Central memory CD4-positive, alpha-beta T cell (primary cell): ENCODE data around the gene CPED1.
"Not testable (repeated sequence)": the region's sequence is repeated elsewhere in the genome, so short reads cannot be mapped to it uniquely, and the experiment has no call there.

ENCODE experiments used
- DNase-seq: peaks from one replicate; pipeline ENCODE4 v3.0.0; 2022

The CPED1 gene

DNA sequence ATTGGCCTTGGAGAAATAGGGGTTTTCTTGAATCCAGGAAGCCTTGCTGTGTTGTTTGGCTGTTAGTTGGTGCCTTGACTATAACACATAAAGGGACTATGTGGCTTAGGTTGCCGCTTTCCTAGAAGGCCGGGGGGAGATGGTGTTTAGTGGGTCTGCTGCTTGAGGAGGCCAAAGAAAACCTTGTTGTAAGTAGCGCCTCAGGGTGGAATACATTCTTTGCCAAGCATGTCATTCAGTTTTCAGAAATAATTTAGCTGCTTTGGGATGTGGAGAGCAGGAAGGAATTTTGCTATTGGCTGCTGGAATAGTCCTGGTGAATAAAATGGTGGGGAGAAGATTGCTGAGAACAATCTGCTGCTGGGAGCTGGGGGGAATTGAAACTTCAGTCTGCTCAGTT lies 207.4 kb downstream of the CPED1 start:
- no peak for DNase-seq

DNA sequence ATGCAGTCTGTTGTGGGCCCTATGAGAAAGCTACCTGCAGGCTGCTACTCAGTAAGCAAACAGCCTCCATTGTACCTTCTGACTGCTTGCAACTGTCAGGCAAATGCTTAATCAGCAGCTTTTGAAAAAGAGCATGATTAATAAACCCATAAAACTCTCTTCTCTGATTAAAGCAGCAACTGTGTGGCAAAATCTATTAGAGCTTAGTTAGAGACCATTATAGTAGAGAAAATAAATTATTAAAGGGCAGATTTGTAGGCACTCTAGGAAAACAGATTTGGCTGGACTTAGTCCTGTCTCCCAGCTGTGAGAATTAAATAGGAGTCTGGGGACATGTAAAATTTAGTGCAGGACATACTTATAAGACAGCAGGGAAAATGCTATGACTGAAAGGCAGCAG lies 207.8 kb downstream of the CPED1 start:
- no peak for DNase-seq

DNA sequence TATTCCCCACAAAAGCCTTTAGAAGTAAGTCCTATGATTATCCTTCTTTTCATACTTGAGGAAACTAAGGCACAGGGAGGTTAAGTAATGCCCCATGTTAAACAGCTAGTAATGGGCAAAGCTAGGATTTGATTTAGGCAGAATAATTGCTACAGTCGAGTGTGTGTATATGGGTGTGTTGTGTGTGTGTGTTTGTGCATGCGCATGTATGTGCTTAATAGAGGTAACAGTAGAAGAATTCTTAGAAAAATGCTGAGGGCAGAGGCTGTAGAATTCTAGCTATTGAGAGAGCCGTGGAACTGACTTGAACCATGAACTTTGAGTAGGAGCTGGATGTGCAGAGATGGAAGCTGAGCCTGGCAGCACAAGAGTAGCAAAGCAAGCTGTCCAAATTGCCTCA lies 208.9 kb downstream of the CPED1 start:
- DNase-seq: no peak

DNA sequence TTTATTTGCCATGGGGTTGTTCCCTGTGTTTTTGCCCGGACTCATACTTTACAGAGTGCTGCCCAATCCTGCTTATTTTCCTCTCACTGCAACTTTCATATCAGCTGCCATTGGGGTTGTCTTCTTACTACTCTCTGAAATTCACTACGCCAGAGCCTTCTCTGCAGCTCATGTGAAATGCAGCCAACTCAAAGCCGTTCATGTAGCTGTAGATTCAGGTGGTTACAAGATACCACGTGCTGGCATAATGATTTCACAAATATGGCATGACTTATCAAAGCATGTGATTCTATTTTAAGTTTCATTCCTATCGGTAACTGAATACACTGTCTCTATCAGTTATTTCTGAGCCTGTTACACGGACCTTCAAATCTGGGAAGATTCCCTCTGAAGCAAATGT lies 210.0 kb downstream of the CPED1 start:
- DNase-seq: no peak

DNA sequence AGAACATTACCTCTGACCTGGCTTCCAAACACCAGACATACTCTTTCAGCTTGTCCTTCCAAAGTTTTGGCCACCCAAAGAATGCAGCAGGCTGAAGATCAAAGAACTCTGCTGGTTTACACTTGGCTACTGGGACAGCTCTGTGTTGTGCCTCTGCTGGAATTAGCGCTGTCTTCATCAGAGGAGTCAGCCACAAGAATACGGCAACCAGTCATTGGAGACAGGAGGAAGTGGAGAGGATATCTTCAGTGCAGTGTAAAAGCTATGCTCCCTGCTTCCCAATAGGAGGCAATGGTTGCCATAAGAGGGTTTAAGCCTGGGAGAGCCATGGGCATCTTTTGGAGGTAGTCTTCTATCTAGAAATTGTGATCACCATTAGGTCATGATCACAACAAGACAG lies 213.6 kb downstream of the CPED1 start:
- no peak for DNase-seq

DNA sequence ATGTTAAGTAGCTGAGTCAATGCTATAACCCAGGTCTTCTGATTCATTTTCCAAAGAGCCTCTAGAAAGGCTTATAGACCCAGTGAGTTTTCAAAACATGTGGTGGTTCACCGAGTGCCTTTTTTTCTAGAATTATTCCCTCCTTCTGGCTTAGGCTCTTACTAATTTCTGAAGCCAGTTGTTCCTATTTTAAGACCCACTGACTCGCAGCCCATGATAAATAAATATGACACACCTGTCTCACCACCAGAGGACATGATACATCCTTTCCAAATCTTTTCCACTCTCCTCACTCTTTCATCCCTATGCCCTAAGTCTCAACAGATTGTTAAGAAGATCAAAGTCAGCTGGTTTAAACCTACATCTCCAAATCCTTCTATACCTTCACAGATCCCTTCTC lies 214.3 kb downstream of the CPED1 start:
- DNase-seq: no peak

DNA sequence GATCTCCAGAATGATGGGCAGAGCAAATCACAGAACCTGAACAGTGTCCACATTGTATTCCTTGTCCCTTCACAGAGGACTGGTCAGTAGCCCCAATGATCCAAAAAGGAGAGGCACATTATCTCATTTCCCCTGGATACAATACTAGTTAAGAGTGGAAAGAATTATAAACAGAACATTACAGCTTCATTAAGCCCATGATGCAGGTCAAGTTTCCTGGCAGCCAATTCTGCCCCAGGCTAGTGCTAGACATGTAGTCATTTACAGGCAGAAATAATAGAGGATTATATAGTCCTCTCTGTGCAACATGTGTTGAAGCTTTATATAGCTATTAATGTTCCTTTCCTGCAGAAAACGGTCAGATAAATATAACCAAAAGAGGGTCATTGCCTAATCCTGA lies 216.0 kb downstream of the CPED1 start:
- DNase-seq: no peak

DNA sequence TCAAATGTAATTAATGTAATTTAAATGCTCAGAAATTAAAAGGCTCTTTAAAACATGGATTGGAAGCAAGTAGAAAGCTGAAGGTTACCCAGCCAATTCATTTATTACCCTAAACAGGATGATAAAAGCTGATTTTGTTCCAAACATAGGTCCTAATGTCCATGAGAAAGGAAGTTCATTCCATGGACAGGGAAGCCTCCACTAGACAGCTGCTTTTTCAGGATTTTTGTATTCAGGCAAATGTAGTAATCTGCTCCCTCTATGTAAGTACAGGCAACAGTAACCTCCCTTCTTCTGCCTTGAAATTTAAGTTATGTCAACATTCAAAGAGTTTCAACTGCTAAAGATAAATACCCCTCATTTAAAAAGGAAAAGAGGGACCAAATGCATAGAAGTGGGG lies 217.3 kb downstream of the CPED1 start:
- no peak for DNase-seq

DNA sequence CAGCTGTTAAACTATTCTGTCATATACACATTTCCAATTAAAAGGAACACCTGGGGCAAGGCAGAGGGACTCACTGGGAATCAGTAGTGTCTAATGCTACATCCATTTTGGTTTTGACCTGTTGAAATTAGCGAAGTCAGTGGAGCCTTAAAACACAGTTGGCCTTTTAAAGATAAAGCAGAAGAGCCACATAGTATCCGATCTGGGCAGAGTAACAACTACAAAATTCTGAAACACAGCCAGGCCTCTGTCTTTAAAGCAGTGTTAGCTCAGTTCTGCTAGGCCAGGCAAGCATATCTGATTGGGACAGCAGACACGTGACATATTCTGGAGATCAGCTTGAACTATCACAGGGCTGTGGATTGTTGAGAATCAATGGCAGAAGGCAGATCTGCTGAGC lies 222.7 kb downstream of the CPED1 start:
- DNase-seq: no peak

DNA sequence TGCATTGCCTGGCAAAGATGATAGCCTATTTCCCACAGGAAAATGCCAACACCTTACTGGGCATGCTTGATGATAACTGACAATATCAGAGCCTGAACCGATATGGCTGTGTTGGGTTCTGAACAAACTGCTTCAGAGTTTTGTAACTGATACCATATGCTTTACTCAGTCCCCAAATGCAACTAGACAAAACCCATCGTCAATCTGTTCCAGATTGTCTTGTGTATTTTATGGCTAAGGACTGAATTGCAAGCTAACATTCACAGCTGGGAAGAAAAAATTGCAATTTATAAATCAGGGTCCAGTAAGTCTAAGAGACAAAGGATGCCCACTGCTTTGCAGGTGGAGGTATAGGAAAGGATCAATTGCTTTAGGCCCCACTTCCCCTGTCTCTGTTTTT lies 223.5 kb downstream of the CPED1 start:
- DNase-seq: no peak

DNA sequence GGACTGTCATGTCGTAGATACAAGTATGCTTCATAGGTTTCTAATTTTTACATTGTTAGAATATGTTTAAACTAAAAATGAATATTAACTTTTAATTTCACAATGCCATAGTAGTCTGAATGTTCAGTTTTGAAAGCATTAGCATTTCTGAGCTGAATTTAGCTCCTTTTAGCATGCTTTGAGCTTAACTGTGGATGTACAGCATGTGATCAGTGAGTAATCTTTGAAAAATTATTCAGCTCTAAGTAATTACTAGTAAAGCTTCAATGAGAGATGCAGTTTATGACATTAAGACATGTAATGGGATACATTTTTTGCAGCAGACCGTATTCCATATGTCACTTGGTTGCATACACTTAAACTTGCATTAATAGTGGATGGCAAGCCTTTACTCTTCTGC lies 226.1 kb downstream of the CPED1 start:
- DNase-seq: no peak

DNA sequence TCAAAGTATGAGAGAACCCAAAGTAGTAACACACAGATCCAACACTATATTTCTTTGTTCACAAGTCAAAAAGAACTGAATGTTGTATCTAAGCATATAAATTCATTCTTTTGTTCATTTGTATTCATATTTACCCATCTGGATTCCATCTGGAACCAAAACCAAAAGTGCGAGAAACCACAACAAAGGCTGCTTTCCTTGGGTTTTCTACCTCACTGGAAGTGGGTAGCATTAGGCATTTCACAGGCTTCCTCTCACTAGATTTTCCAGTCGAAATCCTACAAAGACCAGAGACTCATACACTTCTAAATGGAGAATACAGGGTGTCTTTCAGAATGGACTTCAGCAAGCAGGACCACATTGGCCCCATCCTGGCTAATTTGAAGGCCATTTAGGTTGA lies 230.5 kb downstream of the CPED1 start:
- no peak for DNase-seq

DNA sequence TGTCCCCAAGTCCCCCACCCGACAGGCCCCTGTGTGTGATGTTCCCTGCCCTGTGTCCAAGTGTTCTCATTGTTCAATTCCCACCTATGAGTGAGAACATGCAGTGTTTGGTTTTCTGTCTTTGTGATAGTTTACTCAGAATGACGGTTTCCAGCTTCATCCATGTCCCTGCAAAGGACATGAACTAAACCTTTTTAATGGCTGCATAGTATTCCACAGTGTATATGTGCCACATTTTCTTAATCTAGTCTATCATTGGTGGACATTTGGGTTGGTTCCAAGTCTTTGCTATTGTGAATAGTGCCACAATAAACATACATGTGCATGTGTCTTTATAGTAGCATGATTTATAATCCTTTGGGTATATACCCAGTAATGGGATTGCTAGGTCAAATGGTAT lies 232.6 kb downstream of the CPED1 start:
- not testable (repeated sequence) for DNase-seq

DNA sequence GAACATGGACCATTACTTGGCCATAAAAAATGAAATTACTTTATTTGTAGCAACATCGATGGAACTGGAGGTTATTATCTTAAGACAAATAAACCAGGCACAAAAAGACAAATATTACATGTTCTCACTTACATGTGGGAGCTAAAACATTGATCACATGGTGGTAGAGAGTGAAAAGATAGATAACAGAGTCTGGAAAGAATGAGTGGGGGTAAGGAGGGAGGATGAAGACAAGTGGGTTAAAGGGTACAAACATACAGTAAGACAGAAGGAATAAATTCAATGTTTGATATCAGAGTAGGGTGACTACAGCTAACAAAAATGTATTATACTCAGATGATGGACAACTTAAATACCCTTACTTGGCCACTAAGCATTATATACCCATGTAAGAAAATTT lies 240.3 kb downstream of the CPED1 start:
- no peak for DNase-seq

DNA sequence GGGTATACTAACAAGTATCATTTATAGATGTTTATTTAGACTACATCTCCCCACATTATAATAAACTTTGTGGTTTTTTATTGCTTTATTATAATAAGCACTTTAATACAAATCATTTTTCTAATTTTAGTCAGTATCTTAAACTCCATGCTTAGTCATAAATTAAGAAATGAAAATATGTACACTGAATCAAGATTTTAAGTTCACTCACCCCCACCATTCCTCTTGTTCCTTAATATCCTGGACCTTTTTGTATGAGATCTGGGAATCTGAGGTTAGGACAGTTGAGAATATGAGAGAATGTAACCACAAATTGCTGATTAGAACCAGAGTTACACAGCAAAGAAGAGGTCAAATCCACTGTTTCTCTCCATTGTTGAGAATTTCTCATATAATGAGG lies 246.7 kb downstream of the CPED1 start:
- DNase-seq: no peak

DNA sequence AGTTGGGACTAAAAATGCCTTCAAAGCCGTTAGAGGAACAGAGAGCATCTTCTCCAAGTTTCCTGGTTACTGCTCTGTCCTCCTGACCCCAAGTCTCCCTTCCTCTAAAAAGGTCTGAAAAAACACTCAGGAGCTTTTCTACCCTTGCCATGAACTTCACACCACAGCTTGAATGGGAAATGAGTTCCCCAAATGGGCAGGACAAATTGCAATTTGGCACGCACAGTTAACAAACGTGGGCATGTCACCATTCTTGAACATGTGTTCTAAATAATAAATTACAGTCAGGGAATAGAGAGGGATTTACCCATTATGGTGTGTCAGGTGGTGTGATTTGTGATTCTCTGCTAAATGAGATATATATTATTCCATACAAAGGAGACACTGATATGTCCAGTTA lies 249.1 kb downstream of the CPED1 start:
- no peak for DNase-seq

DNA sequence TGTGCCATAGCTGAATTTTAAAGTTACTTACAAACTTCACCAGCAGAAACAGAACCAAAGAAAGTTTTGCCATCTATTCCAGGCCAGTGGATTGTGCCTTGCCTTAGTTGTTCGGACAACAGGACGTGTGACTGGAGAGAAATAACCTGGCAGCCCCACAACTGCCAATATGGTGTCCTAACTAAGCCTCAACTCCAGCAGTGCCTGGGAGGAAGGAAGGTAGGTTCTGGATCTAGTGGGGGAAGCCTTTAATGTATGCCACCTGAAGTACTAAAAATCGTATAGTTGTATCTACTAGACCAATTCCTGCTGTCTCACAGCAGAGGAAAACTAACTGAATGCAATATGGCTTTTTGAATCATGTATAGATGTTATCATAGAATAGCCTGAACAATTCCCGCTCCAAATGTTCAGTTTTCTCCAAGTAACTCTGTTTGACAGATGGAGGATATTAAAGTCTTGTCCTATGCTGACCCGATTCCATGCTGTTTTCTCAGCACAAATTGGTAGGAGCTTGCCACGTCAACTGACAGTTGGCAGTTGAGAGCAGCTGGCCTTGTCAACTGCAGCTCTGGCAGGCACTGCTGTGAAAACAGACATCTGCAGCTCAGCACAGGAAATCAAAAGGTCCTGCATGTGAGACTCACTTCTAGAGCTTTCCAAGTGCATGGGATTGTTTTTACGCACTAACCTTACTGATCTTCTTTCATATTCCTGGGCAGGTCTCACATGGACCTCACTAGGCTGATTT lies 255.8 kb downstream of the CPED1 start:
- no peak for DNase-seq

DNA sequence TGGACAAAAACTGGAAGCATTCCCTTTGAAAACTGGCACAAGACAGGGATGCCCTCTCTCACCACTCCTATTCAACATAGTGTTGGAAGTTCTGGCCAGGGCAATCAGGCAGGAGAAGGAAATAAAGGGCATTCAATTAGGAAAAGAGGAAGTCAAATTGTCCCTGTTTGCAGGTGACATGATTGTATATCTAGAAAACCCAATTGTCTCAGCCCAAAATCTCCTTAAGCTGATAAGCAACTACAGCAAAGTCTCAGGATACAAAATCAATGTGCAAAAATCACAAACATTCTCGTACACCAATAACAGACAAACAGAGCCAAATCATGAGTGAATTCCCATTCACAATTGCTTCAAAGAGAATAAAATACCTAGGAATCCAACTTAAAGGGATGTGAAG lies 262.9 kb downstream of the CPED1 start:
- not testable (repeated sequence) for DNase-seq

DNA sequence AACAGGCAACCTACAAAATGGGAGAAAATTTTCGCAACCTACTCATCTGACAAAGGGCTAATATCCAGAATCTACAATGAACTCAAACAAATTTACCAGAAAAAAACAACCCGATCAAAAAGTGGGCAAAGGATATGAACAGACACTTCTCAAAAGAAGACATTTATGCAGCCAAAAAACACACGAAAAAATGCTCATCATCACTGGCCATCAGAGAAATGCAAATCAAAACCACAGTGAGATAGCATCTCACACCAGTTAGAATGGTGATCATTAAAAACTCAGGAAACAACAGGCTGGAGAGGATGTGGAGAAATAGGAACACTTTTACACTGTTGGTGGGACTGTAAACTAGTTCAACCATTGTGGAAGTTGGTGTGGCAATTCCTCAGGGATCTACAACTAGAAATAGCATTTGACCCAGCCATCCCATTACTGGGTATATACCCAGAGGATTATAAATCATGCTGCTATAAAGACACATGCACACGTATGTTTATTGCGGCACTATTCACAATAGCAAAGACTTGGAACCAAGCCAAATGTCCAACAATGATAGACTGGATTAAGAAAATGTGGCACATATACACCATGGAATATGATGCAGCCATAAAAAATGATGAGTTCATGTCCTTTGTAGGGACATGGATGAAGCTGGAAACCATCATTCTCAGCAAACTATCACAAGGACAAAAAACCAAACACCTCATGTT lies 264.2 kb downstream of the CPED1 start:
- not testable (repeated sequence) for DNase-seq

DNA sequence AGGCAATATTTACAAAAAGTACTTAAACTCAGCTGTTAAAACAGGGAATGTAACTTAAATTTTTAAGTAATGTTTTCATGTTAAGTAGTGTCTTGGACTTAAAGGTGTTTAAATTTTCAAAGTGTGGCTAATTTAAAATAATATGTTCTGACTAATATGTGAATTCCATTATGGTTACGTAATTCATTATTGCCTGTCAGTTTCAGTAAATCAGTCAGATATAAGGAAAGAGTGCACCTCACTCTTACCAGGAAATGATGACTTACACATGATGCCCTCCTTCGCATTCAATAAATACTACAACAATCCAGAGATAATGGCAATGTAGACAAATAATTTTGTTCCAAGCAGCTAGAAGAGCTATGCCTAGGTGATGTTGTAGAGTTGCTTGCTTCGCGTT lies 271.3 kb downstream of the CPED1 start:
- no peak for DNase-seq

DNA sequence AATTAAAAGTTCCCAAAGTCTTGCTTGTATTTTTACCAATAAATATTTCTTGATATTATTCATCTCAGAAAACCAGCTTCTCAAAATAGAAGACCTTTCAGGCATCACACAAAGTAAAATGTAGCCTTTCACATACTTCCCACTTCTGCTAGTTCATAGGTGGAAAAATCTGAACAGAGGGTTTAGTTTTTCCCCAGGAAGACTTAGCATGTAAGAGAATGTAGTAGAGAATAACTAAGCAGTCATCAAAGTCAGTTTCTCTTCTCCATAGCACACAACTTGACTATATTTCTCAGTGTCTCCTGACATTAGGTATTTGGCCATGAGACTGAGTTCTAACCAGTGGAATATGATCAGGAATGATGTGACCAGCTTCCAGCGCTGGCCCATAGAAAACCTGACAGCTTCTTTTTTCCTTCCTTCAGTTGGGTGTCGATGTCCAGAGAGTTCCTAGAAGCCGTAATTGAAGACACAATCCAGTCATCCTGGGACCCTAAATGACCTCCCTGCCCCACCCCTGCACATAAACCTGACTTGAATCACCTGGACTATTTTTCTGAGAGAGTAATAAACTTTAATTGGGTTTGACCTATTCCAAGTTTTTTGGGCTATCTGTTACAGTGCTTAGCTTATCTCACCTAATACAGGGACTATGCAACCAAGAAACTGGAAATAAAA lies 272.8 kb downstream of the CPED1 start:
- no peak for DNase-seq

DNA sequence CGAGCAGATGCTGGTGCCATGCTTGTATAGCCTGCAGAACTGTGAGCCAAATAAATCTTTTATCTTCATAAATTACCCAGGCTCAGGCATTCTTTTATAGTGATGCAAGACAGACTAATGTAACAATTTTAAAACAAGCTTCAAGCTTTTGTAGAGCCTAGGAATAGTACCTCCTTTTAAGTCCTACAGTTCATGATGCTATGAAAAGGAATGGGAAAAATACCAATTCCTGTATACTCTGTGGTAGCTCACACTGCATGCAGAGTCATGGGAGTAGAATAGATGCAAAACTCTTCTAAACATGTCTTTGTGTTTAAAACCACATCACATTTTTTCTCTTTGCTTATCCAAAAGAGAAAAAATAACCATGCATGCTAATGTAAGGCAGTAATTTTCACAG lies 273.7 kb downstream of the CPED1 start:
- DNase-seq: no peak

DNA sequence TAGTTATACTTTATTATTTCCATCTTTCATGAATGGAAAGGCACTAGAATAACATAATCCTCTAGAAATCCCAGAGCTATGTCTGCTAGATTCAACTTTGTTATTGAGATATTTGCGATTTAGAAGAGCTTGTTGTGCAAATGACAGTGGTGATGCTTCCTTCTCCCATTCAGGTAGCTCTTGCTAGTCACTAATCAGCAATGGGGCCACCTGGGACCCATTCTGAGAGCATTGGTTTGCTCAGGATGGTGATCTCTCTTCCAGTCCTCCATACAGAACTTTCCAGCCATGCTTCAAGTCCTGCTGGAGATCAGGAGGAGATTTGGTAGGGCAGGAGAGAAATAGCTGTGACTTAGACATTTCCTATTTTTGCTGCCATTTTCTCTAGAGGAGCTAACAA lies 274.5 kb downstream of the CPED1 start:
- DNase-seq: no peak

DNA sequence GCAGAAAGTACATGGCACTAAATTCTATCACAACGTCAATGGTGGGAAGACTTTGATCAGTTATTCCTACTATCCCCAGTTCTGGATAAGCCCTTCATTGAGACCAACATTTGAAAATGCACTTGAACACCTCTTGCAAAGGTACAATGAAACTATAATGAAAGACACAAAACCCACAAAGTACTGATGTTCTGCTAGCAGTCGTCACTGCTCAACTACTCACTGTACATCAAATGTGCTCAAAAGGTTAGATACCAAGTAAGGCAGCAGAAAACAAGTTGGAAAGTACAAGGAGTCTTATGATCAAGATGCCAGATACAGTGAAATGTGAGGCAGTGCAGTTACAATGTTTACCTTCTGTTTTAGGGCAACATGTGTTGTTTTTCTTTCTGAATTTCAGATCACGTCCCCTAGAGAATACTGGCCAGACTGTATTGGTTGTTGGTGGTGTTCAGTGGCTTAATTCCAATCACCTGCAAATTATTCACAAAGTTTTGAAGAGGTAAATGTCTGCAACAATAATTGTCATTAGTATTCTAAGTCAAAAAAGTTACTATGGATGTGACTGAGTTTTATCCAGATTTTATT lies 277.9 kb downstream of the CPED1 start:
- DNase-seq: no peak
